Frontal cortex (tissue), 4 donors: ENCODE results near the gene WDR20. TPM values are rescaled to one million over a fixed set of nuclear protein-coding genes. Genes with fewer than 3 reads are reported as not detected.
"Not testable (repeated sequence)": the region's sequence is repeated elsewhere in the genome, so short reads cannot be mapped to it uniquely, and the experiment has no call there.

Source experiments
- DNase-seq, 2 donors: peaks; one replicate each; pipeline ENCODE4 v3.0.0; 2012; ENCODE audit warnings: low spot score in 2 of 2
- FAIRE-seq: peaks from 2 replicates; lab custom pipeline; 2012; peaks lifted over from hg19 to GRCh38; lab: Jason Lieb, UNC
- total RNA-seq: library from RNA; depleted of rRNA; stranded (reverse); fragments of >200 nt; gene quantifications from one replicate; pipeline ENCODE4 v1.2.3, GENCODE V29; 2014
- donor health status: control.
- donor health status: control.
- donor health status: control.

Gene WDR20
- total RNA-seq, 1 donor from 2014 or later, result 39.5 TPM

DNA sequence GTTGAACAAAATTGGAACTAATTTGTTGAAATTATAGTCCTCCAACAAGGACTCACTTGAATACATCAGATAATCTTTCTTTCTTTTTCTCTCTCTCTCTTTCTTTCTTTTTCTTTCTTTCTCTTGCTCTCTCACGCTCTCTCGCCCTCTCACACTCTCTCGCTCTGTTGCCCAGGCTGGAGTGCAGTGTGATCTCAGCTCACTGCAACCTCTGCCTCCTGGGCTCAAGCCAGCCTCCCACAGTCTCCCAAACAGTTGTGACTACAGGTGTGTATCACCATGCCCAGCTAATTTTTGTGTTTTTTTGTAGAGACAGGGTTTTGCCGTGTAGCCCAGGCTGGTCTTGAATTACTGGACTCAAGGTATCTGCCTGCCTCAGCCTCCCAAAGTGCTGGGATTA is 22.8 kb downstream of the WDR20 start:
- FAIRE-seq, result no peak
- DNase-seq, result no peak

DNA sequence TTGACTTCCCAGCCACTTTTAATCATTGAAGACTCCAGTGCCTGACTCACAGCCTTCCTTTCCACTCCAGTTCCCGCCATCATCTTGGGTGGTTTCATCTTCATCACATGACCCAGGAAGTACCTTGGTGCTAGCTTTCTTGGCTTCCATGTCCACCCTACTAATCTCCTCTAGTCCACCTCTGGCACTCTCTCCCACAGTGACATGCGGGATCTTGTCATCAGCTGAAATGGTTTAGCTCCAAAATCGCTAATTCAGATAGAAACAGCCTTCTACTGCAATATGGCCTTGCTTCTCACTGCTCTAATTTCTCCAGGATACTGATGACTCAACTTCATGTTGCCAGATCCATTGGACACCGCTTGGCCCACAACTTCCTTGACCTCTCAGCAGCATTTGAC is 24.5 kb downstream of the WDR20 start:
- DNase-seq, result no peak
- FAIRE-seq, result no peak

DNA sequence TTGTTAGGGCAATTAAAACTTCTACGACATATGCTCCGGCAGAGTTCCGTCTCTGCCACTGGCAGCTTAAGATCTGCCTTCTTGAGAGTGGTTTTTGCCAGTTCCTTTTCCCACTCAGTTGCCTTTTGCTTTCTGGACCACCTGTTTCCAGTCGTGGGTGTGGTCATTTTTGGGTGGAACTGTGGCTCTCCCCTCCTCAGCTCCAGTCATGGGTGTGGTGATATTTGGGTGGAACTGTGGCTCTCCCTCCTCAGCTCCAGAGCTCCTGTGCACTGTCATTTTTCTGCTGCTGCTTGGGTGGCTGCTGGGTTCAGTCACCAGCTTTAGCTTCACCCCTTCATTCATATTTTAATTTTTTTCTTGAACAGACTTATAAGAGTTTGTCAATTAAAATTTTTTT is 25.3 kb downstream of the WDR20 start:
- DNase-seq, result no peak
- no peak for FAIRE-seq

DNA sequence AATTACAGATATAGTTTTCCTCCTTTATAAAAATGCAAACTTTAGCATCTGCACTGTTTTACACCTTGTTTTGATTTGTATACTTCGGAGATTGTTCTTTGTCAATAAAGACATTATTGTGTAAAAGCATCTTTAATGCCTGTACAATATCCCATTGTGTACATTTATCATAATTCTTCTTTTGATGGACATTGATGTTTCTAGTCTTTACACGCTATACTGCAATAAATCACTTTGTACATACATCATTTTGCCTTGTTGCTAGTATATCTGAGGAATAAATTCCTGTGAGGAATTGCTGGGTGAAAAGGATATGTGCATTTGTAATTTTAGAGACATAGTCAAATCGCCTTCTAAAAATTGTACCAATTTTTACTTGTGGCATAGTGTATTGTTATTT is 30.4 kb downstream of the WDR20 start:
- DNase-seq, result no peak
- FAIRE-seq, result no peak

DNA sequence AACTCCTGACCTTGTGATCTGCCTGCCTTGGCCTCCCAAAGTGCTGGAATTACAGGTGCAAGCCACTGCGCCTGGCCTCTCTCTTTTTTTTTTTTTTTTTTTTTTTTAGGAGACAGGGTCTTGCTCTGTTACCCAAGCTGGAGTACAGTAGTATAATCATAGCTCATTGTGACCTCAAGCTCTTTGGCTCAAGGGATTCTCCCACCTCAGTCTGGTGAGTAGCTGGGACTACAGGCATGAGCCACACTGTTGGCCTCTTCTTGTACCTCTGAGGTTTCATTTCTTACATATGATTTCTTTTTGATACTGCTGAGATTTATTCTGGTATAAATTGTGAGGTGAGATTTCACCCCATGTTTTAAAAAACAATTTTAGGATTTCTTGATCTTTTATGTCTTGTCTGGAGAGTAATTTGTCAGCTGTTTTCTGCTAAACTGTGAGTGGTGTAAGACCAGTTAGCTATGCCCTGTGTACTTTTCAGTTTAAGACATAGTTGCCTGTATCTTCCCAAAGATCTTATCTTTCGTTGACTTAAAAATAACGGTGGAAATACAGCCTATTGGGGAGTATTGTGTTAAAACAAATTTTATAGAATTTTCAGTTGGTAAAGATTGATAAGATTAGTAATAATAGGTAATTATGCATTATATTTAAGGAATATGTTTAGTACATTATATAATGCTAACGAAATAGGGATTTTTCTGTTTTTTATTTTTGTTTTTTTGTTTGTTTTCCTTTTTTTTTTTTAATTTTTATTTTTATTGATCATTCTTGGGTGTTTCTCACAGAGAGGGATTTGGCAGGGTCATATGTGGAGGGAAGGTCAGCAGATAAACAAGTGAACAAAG is 31.7 kb downstream of the WDR20 start:
- DNase-seq, result no peak
- FAIRE-seq, result no peak

DNA sequence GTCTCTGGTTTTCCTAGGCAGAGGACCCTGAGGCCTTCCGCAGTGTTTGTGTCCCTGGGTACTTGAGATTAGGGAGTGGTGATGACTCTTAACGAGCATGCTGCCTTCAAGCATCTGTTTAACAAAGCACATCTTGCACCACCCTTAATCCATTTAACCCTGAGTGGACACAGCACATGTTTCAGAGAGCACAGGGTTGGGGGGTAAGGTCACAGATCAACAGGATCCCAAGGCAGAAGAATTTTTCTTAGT is 32.2 kb downstream of the WDR20 start:
- not testable (repeated sequence) for DNase-seq, FAIRE-seq

DNA sequence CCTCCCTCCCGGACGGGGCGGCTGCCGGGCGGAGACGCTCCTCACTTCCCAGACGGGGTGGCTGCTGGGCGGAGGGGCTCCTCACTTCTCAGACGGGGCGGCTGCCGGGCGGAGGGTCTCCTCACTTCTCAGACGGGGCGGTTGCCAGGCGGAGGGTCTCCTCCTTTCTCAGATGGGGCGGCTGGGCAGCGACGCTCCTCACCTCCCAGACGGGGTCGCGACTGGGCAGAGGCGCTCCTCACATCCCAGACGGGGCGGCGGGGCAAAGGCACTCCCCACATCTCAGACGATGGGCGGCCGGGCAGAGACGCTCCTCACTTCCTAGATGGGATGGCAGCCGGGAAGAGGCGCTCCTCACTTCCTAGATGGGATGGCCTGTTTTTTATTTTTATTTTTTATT is 33.0 kb downstream of the WDR20 start:
- FAIRE-seq, DNase-seq: not testable (repeated sequence)

DNA sequence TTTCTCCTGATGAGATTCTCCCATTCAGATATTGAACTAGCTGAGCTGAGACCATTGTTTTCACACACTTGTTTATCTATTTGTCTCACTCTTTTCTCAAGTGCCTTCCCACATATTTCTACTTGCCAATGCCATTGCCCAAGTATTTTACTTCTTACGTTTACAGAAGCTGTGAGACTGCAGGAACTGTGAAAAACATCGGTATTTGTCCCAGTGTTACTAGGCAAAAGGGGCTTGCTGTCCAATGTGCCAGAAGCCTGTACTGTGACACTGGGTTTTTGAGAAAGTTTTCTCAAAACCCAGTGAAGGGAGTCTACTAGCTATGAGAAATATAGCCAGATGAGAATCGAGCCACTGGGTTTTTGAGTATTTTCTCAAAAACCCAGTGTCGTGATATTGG is 37.5 kb downstream of the WDR20 start:
- DNase-seq (no peak), FAIRE-seq (no peak)

DNA sequence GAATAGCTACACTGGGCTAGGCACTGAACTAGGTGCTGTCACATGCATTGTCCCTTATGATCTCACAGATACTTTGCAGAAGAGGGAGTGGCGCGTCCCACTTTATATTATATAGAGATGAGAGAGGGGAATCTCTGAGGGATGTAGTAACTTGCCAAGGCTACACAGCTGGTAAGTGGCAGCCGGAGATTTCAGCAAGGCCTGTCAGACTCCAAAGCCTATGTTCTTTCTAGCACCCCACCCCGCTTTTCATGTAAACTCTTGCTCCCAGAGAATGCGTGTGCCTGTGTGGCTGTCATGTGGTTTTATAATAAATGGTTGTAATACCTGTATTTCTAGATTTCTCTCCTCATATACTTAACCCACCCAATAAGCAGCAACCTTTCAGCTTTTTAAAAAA is 39.1 kb downstream of the WDR20 start:
- DNase-seq, result no peak
- FAIRE-seq, result no peak

DNA sequence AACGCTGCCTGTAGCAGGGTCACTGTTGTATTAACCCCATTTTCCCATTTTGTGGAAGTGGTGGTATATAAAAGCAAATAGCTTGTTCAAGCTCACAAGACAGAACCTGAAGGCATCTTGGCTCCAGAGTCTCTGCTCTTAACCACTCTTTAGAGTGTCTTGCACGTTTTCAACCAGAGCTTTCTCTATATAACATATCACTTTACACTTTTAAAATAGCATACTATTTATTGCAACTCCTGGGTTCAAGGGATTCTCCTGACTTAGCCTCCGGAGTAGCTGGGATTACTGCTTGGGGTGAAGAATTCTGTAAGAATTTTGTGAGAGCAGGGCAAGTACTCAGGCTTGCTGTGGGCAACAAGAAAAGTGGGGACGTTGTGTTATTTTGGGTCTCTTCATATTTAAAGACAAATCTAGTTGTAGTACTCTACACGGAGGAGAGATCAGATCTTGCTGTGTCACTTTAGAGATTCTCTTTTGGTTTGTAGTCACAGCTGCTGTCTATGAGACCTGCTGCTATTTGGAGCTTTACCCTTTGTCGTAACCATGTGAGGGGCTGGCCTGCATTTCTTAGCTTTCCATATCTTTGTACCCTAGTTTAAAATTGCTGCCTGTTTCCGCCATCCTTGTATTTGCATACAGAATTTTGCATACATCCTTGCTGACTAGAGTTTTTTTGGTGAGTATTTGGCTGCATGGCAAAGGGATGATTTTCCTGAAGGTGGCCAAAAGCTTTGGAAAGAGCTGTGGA is 40.7 kb downstream of the WDR20 start:
- no peak for DNase-seq
- no peak for FAIRE-seq

DNA sequence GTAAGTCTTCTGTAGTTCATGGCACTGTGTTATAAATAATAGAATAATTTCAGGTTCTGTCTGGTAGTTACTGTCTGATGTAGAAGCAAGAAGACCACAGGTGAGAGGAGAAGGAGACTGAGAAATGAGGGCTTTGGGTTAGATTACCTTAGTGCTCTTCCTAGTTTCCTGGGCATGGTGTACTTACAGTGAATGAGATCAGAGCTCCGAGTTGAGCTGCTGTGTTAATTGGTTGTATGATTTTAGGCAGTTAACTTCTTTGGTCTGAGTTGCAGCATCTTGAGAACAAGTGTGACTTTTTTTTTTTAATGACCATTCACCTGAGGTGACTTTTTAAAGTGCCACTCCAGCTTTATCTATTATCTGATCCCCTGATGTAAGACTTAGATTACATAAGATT is 41.5 kb downstream of the WDR20 start:
- FAIRE-seq, result no peak
- no peak for DNase-seq

DNA sequence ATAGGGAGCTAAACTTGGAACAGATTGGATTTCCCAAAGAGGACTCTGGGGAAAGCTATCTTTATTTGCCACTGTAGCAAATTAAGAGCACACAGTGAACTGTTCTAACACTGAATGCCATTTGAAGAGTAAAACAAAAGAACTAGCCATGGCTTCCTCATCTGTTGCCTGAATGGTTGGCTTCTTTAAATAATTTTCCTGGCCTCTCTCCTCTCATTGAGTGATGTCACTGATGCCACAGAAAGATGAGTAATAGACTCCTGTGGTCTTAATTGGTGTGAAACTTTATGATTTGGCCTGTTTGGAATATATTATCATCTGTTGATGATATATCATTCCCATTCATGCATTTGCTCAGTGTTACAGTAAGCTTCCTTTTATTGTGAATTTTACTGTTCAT is 42.5 kb downstream of the WDR20 start:
- DNase-seq (no peak), FAIRE-seq (no peak)

DNA sequence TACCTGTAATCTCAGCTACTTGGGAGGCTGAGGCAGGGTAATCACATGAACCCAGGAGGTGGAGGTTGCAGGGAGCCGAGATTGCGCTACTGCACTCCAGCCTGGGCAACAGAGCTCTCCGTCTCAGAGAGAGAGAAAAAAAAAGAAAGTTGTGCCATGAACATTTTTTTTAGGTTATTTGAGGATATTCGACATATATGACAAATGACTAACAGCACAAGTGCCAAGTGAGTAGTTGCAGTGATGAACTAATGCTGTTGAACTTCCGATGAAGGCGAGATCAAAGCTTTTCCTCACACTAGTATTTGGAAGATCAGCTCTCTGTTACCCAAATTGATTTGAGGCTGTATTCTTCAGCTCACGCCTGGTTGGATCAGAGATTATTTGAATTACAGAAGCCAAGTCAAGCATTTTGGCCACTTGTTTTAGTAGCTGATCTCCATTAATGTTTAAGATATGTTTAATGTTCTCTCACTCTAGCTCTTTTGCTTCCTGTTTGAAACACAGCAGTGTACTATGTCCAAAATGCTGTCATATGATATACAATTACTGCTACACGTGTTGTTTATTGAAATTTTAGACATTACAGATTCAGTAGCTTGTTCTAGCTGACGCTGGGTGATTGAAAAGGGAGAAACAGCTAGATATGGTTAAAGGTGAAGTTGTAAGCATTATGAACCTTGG is 43.4 kb downstream of the WDR20 start:
- DNase-seq (no peak), FAIRE-seq (no peak)

DNA sequence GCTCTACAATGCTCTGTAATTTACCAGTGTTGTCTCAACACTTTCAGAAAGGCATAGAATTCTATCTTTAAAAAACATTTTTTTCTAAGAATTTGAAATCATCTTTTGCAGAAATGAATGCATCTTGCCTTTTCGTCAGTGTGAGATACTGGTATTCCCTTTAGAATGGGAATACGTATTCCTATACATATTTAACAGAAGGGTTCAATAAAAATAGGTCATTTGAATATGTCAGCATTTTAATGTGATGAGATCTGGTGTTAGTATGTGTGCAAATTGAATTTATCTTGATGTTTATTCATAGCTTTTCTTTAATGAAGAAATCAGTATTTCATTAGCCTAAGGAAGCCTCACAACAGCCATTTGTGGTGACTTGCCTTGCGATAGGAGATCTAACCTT is 44.2 kb downstream of the WDR20 start:
- FAIRE-seq, result no peak
- no peak for DNase-seq

DNA sequence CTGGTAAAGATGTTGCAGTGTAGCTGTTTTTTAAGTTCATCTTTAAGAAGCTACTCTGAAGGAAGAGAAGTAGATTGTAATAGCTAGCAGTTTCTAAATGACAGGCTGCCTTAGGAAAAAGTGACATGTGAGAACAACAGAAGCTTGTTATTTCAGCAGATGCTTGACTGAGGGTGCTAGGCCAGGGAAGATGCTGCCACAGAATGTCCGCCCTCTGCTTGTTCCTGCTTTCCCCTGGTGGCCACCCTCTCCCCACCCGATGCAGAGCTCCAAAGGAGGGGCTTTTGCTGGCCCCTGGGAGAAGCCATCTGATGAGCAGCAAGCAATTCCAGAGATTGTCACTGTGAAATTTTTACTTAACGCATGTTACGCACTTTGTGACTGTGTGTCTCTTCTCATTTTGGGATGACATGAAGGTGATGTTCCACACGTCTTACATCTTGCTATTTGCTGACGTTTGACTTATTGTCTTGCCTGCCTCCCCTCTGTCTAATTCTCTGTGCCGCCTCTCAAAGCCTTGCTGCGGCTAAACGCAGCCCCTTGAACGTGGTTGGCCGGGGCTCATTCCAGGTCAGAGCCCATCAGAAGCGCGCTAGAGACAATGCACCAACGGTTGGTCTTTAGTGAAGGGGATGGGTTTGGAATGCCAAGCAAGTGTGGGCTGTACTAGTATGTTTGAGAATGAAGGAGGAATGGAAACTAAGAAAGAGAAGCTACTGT is 44.8 kb downstream of the WDR20 start:
- DNase-seq, result no peak
- FAIRE-seq, result no peak

DNA sequence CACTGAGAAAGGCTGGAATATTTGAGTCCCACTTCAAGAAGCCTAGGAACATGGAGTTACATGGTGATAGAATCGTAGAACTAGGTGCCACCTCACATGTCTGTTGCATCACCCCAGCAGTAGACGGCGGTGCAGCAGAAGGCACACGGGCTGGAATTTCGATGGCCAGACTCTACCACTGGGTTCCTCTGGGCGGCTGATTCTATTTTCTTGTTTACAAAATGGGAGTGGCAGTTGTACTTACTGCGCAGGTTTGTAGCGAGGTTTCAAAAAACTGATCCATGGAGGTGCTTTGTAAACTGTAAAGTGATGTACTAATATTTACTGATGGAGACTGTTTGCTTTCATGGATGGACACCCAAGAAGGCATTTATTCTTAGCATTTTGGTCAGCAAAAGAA is 45.7 kb downstream of the WDR20 start:
- DNase-seq, result no peak
- no peak for FAIRE-seq

DNA sequence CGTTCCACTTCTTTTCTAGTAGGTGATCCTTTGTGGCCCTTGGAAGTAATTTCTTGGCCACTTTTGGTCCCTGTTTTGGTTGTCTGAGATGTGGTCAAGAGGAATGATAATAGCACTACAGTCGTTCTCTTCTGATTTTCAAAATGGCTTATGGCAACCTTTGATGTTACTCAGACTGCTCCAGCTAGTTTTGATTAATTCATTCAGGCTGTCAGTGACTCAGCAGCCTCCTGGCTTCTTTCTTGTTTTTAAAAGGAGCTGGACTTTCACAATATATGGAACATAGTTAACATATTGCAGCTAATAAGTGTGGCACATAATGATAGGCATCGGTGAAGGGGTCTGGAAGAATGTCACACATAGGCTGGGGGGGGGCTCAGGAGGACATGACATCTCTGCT is 47.3 kb downstream of the WDR20 start:
- FAIRE-seq (no peak), DNase-seq (no peak)

DNA sequence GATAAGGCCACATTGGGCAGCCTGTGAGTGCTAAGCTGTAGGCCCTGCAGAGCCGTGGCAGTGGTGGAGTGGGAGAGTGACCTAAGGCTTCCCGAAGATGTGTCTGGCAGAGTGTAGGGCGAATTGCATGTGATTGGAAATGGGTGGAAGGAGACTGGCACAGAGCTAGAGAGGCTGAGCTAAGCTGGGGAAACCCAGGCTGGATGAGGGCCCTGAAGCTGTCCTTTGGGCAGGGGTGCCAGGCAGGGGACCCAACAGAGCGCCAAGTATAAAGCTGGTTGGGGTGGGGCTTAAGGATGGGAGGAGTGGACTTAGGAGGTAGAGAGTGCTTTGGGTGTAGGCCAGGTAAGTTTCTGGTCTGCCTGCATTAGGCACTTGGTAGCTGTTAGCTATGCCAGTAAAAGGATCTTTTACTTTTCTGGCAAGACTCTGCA is 47.9 kb downstream of the WDR20 start:
- no peak for DNase-seq
- FAIRE-seq, result no peak

DNA sequence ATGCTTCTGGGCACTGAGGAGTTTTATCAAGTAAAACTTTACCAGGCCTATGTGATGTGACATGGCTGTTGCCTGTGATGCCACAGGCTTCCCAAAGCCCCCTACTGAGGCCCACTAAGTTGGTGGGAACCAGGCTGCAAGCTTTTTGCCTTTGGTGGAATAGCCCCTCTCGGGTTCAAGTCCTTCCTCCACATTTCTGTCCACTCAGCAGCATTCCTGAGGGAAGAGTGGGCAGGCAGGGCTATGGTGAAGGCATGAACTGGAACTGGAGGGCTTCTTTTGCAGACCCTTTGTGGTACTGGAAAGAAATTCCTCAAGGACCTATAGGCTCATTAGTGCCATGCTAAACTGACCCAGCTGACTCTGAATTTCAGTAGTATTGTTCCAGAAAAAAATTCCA is 48.5 kb downstream of the WDR20 start:
- FAIRE-seq, result no peak

DNA sequence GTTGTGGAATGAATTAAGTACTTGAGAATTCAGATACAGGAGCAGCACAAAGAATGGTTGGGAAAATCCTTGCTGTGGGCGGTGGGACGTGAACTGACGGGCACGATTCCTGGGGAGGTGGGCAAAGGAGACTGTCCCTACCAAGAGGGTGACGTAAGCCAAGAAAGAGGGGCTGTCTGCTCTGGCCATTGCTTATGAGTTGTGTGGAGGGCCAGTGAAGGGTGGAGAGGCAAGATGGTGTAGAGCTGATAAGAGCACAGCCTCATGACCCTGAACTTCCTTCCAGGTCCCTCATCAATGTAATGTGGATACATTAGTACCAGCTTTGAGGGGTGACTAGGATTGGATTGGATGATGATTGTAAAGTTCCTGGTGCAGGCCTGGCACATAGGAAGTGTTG is 50.2 kb downstream of the WDR20 start:
- FAIRE-seq (no peak), DNase-seq (no peak)

More for the DNA sequence above, 48.5 kb downstream of the WDR20 start:
- no peak for DNase-seq
